ENCODE measurements around the gene ABHD13. TPM values are rescaled to one million over a fixed set of nuclear protein-coding genes. Genes with fewer than 3 reads are reported as not detected.

The ABHD13 gene
- total and polyA plus RNA-seq, 2 experiments from 2014 or later: 5.4 to 10.4 TPM

GRCh38 chr13:108278466-108278865 is 60.3 kb downstream of the ABHD13 start:
- ATAC-seq (no peak), DNase-seq (ENCODE audit: low spot score) (no peak)
- Histone ChIP-seq H4K20me1 (replicated peaks; ENCODE audit: insufficient read depth) (no peaks in the 10 kb centered on the region), H3K4me3 (no peak overlapping the region), H3F3A (replicated peaks; ENCODE audit: low read depth) (no peaks in the 10 kb centered on the region), H3K4me1 (ENCODE audit: insufficient read depth) (peaks cover 12% of the 10 kb centered on the region), H3K27ac (ENCODE audit: low read depth) (no peak overlapping the region), H3K27me3 (ENCODE audit: insufficient read depth) (no peaks in the 10 kb centered on the region), H3K36me3 (ENCODE audit: insufficient read depth) (no peaks in the 10 kb centered on the region), H2AFZ (no peak overlapping the region), H3K4me2 (no peak overlapping the region), H3K9me2 (ENCODE audit: insufficient read depth) (peaks cover 5% of the 10 kb centered on the region; the same call in 1 of the 2 replicates), H3K79me2 (replicated peaks; ENCODE audit: insufficient read depth) (no peaks in the 10 kb centered on the region)
- peaks cover 16% of the 10 kb centered on the region for H3K4me1 Mint-ChIP-seq
- no peak overlapping the region for H3K4me3 Mint-ChIP-seq
- no peaks in the 10 kb centered on the region for H3K27me3 Mint-ChIP-seq (ENCODE audit: insufficient read depth, low read depth, poor library complexity)
- H3K9me3 Mint-ChIP-seq: no peaks in the 10 kb centered on the region
- H3K36me3 Mint-ChIP-seq (ENCODE audit: low read depth): no peaks in the 10 kb centered on the region; the same call in 2 of the 3 replicates
- H3K27ac Mint-ChIP-seq: no peak overlapping the region
- TF ChIP-seq STAT1 (IDR thresholded peaks at IDR 0.05; ENCODE audit: unreplicated experiment) (no peak), ZNF331 (CRISPR knock-in tag; IDR thresholded peaks at IDR 0.05; ENCODE audit: low read depth) (no peak), JUNB (IDR thresholded peaks at IDR 0.05; ENCODE audit: unreplicated experiment) (no peak), EZH2 (IDR thresholded peaks at IDR 0.05; ENCODE audit: low read depth, unreplicated experiment) (no peak), CTCF (conservative IDR thresholded peaks at IDR 0.05; ENCODE audit: low read depth in 2 of 2) (no peak), ZNF114 (CRISPR knock-in tag; IDR thresholded peaks at IDR 0.05) (no peak), ZNF462 (CRISPR knock-in tag; IDR thresholded peaks at IDR 0.05) (no peak), POLR2AphosphoS5 (IDR thresholded peaks at IDR 0.05; ENCODE audit: low read depth) (no peak), NANOG (IDR thresholded peaks at IDR 0.05; ENCODE audit: borderline replicate concordance) (no peak), CREB1 (CRISPR knock-in tag; IDR thresholded peaks at IDR 0.05; ENCODE audit: low read depth) (no peak), EZH2phosphoT487 (IDR thresholded peaks at IDR 0.05; ENCODE audit: unreplicated experiment) (no peak)
- TF ChIP-seq, protein P1, sequence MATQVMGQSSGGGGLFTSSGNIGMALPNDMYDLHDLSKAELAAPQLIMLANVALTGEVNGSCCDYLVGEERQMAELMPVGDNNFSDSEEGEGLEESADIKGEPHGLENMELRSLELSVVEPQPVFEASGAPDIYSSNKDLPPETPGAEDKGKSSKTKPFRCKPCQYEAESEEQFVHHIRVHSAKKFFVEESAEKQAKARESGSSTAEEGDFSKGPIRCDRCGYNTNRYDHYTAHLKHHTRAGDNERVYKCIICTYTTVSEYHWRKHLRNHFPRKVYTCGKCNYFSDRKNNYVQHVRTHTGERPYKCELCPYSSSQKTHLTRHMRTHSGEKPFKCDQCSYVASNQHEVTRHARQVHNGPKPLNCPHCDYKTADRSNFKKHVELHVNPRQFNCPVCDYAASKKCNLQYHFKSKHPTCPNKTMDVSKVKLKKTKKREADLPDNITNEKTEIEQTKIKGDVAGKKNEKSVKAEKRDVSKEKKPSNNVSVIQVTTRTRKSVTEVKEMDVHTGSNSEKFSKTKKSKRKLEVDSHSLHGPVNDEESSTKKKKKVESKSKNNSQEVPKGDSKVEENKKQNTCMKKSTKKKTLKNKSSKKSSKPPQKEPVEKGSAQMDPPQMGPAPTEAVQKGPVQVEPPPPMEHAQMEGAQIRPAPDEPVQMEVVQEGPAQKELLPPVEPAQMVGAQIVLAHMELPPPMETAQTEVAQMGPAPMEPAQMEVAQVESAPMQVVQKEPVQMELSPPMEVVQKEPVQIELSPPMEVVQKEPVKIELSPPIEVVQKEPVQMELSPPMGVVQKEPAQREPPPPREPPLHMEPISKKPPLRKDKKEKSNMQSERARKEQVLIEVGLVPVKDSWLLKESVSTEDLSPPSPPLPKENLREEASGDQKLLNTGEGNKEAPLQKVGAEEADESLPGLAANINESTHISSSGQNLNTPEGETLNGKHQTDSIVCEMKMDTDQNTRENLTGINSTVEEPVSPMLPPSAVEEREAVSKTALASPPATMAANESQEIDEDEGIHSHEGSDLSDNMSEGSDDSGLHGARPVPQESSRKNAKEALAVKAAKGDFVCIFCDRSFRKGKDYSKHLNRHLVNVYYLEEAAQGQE (IDR thresholded peaks at IDR 0.05; ENCODE audit: unreplicated experiment): no peak
- TF ChIP-seq, protein P2, sequence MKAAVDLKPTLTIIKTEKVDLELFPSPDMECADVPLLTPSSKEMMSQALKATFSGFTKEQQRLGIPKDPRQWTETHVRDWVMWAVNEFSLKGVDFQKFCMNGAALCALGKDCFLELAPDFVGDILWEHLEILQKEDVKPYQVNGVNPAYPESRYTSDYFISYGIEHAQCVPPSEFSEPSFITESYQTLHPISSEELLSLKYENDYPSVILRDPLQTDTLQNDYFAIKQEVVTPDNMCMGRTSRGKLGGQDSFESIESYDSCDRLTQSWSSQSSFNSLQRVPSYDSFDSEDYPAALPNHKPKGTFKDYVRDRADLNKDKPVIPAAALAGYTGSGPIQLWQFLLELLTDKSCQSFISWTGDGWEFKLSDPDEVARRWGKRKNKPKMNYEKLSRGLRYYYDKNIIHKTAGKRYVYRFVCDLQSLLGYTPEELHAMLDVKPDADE (IDR thresholded peaks at IDR 0.05): no peak
